ENCODE data around the gene CIRBP.

The CIRBP gene

DNA sequence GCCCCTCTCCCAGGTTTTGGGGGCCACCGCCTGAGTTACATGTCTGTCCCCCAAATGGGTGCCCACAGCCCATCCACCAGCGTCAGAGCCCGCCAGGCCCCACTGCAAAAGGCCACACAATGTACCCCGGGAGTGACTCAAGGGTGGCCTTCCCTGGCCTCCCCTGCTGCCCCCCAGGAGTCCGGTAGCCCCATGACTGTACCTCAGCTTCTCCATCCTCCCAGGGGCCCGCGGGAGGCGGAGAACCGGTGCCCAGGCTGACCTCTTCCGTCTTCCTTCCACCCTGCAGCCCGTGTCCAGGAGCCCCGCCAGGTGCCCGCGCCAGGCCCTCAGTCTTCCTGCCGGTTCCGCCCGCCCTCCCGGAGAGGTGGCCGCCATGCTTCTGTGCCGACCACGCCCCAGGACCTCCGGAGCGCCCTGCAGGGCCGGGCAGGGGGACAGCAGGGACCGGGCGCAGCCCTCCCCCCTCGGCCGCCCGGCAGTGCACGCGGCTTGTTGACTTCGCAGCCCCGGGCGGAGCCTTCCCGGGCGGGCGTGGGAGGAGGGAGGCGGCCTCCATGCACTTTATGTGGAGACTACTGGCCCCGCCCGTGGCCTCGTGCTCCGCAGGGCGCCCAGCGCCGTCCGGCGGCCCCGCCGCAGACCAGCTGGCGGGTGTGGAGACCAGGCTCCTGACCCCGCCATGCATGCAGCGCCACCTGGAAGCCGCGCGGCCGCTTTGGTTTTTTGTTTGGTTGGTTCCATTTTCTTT lies 41.7 kb upstream of the CIRBP start:
- Mint-ChIP-seq H3K27ac (no peak overlapping the region), H3K27me3 (no peaks in the 10 kb centered on the region), H3K9me3 (no peaks in the 10 kb centered on the region), H3K36me3 (ENCODE audit: low read depth) (no peaks in the 10 kb centered on the region), H3K4me1 (ENCODE audit: low read depth) (no peaks in the 10 kb centered on the region), H3K4me3 (no peak overlapping the region)

- Mint-ChIP-seq H3K9me3 (no peaks in the 10 kb centered on the region), H3K36me3 (ENCODE audit: low read depth) (no peaks in the 10 kb centered on the region), H3K4me3 (no peak overlapping the region), H3K27me3 (no peaks in the 10 kb centered on the region), H3K4me1 (ENCODE audit: low read depth) (no peaks in the 10 kb centered on the region), H3K27ac (no peak overlapping the region)
These were observed 40.8 kb upstream of the CIRBP start for GRCh38 chr19:1228161-1228957.

GRCh38 chr19:1229056-1229923 lies 39.8 kb upstream of the CIRBP start:
- Mint-ChIP-seq H3K9me3 (no peaks in the 10 kb centered on the region), H3K36me3 (ENCODE audit: low read depth) (no peaks in the 10 kb centered on the region), H3K27me3 (no peaks in the 10 kb centered on the region), H3K27ac (no peak overlapping the region), H3K4me1 (ENCODE audit: low read depth) (no peaks in the 10 kb centered on the region), H3K4me3 (no peak overlapping the region)

- no peak overlapping the region for H3K27ac Mint-ChIP-seq
- H3K9me3 Mint-ChIP-seq: no peaks in the 10 kb centered on the region
These were observed 39.0 kb upstream of the CIRBP start for GRCh38 chr19:1229924-1230782.

DNA sequence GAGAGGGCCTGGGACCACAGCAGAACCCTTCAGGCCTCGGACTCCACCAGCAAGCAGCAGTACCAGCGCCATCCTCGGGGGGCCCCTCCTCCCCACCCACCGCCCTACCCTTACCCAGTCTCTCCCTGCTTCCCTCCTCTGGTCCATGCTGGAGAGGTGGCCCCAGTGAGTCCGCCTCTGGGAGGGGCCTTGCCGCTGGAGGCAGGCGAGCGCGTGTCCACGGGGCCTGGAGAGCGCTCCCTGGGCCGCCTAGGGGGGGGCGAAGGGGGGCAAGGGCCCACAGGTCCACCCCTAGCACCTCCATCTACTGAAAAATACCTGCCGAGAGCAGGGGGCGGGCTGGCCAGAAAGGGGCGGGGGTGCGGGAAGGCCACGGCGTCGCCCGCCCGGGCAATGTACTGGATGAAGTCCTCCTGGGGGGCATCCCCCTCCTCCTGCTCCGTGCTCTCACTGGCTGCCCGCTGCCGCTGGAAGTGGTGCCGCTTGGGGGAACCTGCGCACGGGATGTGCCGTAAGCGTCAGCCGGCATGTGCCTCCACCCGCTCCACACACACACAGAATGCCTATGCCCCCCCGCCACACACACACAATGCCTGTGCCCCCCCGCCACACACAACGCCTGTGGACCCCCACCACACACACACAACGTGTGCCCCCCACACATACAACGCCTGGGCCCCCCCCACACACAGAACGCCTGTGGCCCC lies 38.2 kb upstream of the CIRBP start:
- H3K27me3 Mint-ChIP-seq: no peaks in the 10 kb centered on the region
- no peak overlapping the region for H3K4me3 Mint-ChIP-seq
- no peak overlapping the region for H3K27ac Mint-ChIP-seq
- H3K4me1 Mint-ChIP-seq (ENCODE audit: low read depth): no peaks in the 10 kb centered on the region
- H3K9me3 Mint-ChIP-seq: no peaks in the 10 kb centered on the region
- H3K36me3 Mint-ChIP-seq (ENCODE audit: low read depth): no peaks in the 10 kb centered on the region

More at GRCh38 chr19:1229924-1230782, 39.0 kb upstream of the CIRBP start:
- Mint-ChIP-seq H3K36me3 (ENCODE audit: low read depth) (no peaks in the 10 kb centered on the region), H3K4me3 (no peak overlapping the region), H3K4me1 (ENCODE audit: low read depth) (no peaks in the 10 kb centered on the region), H3K27me3 (no peaks in the 10 kb centered on the region)

DNA sequence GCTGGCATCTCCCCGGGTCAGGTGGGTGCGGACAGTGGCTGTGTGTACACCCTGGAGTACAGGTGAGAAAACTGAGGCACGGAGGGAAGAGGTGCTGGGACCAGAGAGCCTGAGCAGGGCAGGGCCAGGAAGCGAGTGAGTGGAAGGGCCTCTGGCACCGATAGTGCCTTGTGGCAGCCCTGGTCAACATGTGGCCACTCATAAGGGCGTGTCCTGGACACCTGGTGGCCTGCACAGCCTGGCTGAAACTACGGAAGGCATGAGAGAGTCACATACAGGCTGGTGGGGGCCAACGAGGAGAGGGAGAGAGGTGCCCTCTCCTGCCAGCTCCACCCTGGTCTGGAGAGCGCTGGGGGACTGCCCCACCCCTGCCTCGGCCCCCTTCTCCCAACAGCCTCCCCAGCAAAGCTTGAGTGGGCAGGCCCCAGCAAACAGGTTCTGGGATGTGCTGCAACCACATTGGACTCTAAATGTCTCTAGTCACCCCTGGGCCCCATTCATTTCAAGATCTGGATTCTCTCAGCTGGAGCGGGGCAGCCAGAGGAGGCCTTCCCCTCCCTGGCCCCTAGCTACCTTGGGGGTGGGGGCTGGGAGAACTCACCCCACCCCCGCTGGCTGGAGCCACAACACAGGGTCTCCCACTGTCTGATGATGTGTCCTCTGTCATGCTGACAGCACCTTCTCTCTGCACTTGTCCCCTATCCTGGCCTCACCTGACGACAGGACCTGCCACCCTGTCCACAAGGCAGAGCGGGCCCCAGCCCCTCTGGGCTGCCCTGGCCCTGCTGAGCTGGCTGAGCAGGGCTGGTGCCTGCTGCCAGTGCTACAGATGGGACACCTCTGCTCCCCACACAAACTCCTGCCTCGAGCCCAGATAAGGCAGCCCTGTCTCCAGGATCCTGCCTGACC lies 37.1 kb upstream of the CIRBP start:
- Mint-ChIP-seq H3K27ac (no peak overlapping the region), H3K36me3 (ENCODE audit: low read depth) (no peaks in the 10 kb centered on the region), H3K4me3 (no peak overlapping the region), H3K27me3 (no peaks in the 10 kb centered on the region), H3K9me3 (no peaks in the 10 kb centered on the region), H3K4me1 (ENCODE audit: low read depth) (no peaks in the 10 kb centered on the region)

DNA sequence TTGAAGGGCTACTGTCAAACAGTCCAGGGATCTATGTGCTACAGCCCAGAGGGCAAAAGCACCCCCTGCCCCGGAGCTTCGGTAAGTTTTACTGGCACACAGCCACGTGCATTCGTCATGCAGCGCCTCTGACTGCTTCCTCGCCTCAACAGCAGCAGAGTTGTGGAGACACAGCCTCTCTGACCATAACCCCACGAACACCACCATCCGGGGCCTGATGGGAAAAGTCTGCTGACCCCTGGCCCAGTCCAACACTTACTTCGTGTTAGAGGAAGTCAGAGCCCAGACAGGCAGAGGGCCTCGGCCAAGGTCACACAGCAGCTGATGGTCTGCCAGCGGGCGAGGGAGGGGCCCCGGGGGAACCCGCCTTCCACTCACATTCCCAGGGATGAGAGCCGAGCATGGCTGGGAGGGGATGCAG lies 36.5 kb upstream of the CIRBP start:
- Mint-ChIP-seq H3K27ac (no peak overlapping the region), H3K36me3 (ENCODE audit: low read depth) (no peaks in the 10 kb centered on the region), H3K27me3 (no peaks in the 10 kb centered on the region), H3K4me3 (no peak overlapping the region), H3K4me1 (ENCODE audit: low read depth) (no peaks in the 10 kb centered on the region), H3K9me3 (no peaks in the 10 kb centered on the region)

- H3K4me1 Mint-ChIP-seq (ENCODE audit: low read depth): peaks cover under 1% of the 10 kb centered on the region
- H3K27ac Mint-ChIP-seq: no peak overlapping the region
- no peak overlapping the region for H3K4me3 Mint-ChIP-seq
- H3K9me3 Mint-ChIP-seq: no peaks in the 10 kb centered on the region
- H3K27me3 Mint-ChIP-seq: peaks cover under 1% of the 10 kb centered on the region
- H3K36me3 Mint-ChIP-seq (ENCODE audit: low read depth): no peaks in the 10 kb centered on the region
These were observed 35.9 kb upstream of the CIRBP start for GRCh38 chr19:1233115-1233667.

DNA sequence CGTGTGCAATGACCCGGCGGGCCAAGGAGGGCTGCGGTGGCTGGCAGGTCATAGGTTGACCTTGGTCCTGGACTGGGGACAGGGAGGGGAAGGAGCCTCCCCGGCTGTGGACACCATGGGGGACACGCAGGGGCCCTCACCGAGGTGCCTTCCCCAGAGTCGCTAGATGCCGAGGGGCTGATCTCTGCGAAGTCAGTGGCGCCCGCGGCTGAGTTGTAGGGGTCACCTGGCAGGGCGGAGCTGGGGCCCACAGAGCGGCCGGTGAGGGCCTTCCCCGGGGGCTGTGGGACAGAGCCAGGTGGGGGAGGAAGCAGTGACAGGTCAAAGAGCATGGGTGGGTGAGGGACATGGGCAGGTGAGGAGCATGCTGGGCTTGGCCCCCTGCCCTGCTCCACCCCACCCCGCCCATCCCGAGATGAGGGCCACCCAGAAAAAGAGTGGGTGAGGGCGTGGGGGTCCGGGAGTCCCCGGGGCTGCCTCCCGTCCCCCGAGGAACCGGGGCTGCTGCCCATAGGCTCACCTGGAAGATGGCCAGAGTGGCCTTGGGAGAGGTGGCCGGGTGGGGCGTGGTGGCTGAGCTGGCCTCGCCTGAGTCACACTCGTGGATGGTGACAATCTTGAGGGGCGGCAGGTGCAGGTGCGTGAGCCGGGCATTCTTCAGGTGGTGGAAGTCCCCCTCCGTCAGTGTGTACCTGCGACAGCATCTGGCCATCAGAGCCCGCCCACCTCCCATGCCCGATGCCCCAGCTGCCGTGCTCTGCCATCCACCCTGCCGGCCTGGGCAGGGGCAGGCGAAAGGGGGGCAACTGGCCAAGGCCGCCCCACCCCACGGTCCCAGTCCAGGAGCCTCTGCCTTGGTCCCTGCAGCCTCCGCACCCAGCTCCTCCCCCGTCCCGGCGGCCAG lies 34.8 kb upstream of the CIRBP start:
- peaks cover 8% of the 10 kb centered on the region for H3K4me1 Mint-ChIP-seq (ENCODE audit: low read depth)
- H3K36me3 Mint-ChIP-seq (ENCODE audit: low read depth): no peaks in the 10 kb centered on the region
- no peak overlapping the region for H3K27ac Mint-ChIP-seq
- H3K9me3 Mint-ChIP-seq: no peaks in the 10 kb centered on the region
- H3K4me3 Mint-ChIP-seq: no peak overlapping the region
- H3K27me3 Mint-ChIP-seq: peaks cover 8% of the 10 kb centered on the region

DNA sequence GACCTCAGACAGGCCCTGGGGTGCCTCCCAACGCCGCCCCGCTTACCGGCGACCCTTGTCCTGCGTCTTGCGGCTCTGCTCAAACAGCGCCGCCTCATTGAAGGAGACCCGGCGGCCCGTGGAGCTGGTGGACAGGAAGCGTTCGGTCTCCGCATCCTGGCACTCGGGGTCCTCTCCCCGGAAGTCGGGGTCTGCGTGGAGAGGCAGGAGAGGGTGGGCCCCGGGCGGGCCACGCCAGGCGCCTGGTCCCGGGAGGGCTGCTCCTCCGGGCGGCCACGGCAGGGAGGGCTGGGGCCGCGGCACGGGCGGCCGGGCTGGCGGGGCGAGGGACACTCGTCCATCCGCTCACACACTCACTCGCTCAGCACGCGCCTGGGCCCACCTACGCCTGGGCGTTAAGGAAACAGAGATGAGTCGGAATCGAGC lies 34.2 kb upstream of the CIRBP start:
- peaks cover 8% of the 10 kb centered on the region for H3K4me1 Mint-ChIP-seq (ENCODE audit: low read depth)
- peaks cover 8% of the 10 kb centered on the region for H3K27me3 Mint-ChIP-seq

GRCh38 chr19:1235625-1236538 lies 33.2 kb upstream of the CIRBP start:
- Mint-ChIP-seq H3K4me1 (ENCODE audit: low read depth) (peaks cover 11% of the 10 kb centered on the region), H3K27ac (no peak overlapping the region), H3K27me3 (peaks cover 8% of the 10 kb centered on the region), H3K9me3 (no peaks in the 10 kb centered on the region), H3K36me3 (ENCODE audit: low read depth) (no peaks in the 10 kb centered on the region), H3K4me3 (no peak overlapping the region)

More for the DNA sequence above, 34.2 kb upstream of the CIRBP start:
- no peak overlapping the region for H3K27ac Mint-ChIP-seq
- H3K4me3 Mint-ChIP-seq: no peak overlapping the region
- no peaks in the 10 kb centered on the region for H3K36me3 Mint-ChIP-seq (ENCODE audit: low read depth)
- H3K9me3 Mint-ChIP-seq: no peaks in the 10 kb centered on the region

Measured in stimulated activated naive CD8-positive, alpha-beta T cell treated with anti-CD3 and anti-CD28 coated beads, Interleukin-15, Interleukin-2, amounts not matched to agents 100 ng/mL and 50 ng/mL, for 24 hours (primary cell).